Measurements from ENCODE around the gene ASL. TPM values are rescaled to one million over a fixed set of nuclear protein-coding genes. Genes with fewer than 3 reads are reported as not detected.

The ASL gene
- total and polyA plus RNA-seq, 4 donors, result 60.3 to 272 (median 252) TPM

DNA sequence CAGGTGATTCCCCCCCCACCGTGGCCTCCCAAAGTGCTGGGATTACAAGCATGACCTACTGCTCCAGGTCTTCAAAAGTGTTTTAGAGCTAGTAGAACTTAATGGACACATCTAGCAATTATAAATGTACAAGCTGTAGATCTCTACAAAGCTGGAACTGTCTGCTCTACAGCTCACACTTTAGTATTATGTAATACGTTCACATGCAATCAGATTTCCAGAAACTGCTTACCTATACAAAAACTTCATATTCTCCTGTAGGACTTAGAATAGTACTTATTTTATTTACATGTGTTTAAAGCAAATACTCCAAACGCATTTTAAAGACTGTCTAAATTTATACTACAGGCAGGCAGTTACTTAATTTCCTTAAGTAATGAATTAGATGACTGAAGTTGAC is 39.2 kb upstream of the ASL start (continued):
- TF ChIP-seq, protein P1, sequence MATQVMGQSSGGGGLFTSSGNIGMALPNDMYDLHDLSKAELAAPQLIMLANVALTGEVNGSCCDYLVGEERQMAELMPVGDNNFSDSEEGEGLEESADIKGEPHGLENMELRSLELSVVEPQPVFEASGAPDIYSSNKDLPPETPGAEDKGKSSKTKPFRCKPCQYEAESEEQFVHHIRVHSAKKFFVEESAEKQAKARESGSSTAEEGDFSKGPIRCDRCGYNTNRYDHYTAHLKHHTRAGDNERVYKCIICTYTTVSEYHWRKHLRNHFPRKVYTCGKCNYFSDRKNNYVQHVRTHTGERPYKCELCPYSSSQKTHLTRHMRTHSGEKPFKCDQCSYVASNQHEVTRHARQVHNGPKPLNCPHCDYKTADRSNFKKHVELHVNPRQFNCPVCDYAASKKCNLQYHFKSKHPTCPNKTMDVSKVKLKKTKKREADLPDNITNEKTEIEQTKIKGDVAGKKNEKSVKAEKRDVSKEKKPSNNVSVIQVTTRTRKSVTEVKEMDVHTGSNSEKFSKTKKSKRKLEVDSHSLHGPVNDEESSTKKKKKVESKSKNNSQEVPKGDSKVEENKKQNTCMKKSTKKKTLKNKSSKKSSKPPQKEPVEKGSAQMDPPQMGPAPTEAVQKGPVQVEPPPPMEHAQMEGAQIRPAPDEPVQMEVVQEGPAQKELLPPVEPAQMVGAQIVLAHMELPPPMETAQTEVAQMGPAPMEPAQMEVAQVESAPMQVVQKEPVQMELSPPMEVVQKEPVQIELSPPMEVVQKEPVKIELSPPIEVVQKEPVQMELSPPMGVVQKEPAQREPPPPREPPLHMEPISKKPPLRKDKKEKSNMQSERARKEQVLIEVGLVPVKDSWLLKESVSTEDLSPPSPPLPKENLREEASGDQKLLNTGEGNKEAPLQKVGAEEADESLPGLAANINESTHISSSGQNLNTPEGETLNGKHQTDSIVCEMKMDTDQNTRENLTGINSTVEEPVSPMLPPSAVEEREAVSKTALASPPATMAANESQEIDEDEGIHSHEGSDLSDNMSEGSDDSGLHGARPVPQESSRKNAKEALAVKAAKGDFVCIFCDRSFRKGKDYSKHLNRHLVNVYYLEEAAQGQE (IDR thresholded peaks at IDR 0.05), result no peak
- TF ChIP-seq GABPA (IDR thresholded peaks at IDR 0.05 in 1 of 2, conservative IDR thresholded peaks at IDR 0.05 in 1 of 2) (no peak), JUND (IDR thresholded peaks at IDR 0.05) (no peak), NR2F2 (IDR thresholded peaks at IDR 0.05) (no peak), EGR1 (IDR thresholded peaks at IDR 0.05; ENCODE audit: low read depth in 2 of 2) (no peak)

DNA sequence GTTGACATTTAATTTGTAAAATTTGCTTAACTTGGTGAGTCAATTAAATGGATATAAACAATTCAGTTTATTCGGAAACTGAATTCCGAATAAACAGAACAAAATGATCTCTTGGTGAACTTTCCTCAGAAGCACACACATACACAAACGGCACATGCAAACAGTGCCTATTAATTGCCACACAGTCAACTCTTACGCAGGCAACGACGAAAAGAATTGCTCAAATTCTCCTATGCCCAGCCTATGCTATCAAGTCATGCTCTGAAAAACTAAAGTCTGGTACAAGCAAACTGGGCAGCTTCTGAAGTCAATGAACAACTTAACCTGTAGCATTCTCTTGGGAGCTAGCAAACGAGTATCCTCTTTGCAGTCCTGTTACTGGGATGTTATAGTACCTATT is 38.8 kb upstream of the ASL start:
- H3K4me3 ChIP-seq (ENCODE audit: low read depth in 1 of 3, low read length in 3 of 3), result no peak overlapping the region
- H3K27ac ChIP-seq (ENCODE audit: low read depth in 1 of 2, low read length in 2 of 2), result peak overlapping the region; percentile 67 to 86
- H3K4me1 ChIP-seq (ENCODE audit: control insufficient read depth in 4 of 4, insufficient read depth in 4 of 4, low read length in 3 of 4), result peaks cover 9 to 47% (median 17%) of the 10 kb centered on the region in 4 donors
- 36% methylated on average over 7 of the region's 7 CpGs for WGBS
- no peaks in the 10 kb centered on the region for H3K36me3 ChIP-seq (ENCODE audit: control insufficient read depth in 4 of 4, insufficient read depth in 3 of 4, low read depth in 1 of 4, low read length in 3 of 4)
- no peaks in the 10 kb centered on the region for H3K27me3 ChIP-seq (ENCODE audit: control insufficient read depth in 4 of 4, insufficient read depth in 4 of 4, low read length in 3 of 4)
- peak; percentile 21 for TF ChIP-seq FOXA1 (IDR thresholded peaks at IDR 0.05)
- peak; percentile 48 for TF ChIP-seq HNF4G (IDR thresholded peaks at IDR 0.05)
- TF ChIP-seq EGR1 (IDR thresholded peaks at IDR 0.05; ENCODE audit: low read depth in 2 of 2), result peak in 1 of 2 donors; percentile 78
- TF ChIP-seq FOXA2 (IDR thresholded peaks at IDR 0.05), result peak; percentile 71
- TF ChIP-seq SP1 (IDR thresholded peaks at IDR 0.05), result peak; percentile 94
- TF ChIP-seq, protein P2, sequence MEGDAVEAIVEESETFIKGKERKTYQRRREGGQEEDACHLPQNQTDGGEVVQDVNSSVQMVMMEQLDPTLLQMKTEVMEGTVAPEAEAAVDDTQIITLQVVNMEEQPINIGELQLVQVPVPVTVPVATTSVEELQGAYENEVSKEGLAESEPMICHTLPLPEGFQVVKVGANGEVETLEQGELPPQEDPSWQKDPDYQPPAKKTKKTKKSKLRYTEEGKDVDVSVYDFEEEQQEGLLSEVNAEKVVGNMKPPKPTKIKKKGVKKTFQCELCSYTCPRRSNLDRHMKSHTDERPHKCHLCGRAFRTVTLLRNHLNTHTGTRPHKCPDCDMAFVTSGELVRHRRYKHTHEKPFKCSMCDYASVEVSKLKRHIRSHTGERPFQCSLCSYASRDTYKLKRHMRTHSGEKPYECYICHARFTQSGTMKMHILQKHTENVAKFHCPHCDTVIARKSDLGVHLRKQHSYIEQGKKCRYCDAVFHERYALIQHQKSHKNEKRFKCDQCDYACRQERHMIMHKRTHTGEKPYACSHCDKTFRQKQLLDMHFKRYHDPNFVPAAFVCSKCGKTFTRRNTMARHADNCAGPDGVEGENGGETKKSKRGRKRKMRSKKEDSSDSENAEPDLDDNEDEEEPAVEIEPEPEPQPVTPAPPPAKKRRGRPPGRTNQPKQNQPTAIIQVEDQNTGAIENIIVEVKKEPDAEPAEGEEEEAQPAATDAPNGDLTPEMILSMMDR (IDR thresholded peaks at IDR 0.05; ENCODE audit: low read depth, low read length, missing input control), result no peak
- TF ChIP-seq TAF1 (conservative IDR thresholded peaks at IDR 0.05), result peak; percentile 49
- TF ChIP-seq, protein P3, sequence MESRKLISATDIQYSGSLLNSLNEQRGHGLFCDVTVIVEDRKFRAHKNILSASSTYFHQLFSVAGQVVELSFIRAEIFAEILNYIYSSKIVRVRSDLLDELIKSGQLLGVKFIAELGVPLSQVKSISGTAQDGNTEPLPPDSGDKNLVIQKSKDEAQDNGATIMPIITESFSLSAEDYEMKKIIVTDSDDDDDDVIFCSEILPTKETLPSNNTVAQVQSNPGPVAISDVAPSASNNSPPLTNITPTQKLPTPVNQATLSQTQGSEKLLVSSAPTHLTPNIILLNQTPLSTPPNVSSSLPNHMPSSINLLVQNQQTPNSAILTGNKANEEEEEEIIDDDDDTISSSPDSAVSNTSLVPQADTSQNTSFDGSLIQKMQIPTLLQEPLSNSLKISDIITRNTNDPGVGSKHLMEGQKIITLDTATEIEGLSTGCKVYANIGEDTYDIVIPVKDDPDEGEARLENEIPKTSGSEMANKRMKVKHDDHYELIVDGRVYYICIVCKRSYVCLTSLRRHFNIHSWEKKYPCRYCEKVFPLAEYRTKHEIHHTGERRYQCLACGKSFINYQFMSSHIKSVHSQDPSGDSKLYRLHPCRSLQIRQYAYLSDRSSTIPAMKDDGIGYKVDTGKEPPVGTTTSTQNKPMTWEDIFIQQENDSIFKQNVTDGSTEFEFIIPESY (IDR thresholded peaks at IDR 0.05), result peak; percentile 74
- TF ChIP-seq HNF4A (conservative IDR thresholded peaks at IDR 0.05), result peak; percentile 77 to 84
- peak; percentile 75 for TF ChIP-seq YY1 (IDR thresholded peaks at IDR 0.05)
- TF ChIP-seq, protein P1 (IDR thresholded peaks at IDR 0.05), result peak; percentile 86
- TF ChIP-seq GABPA (IDR thresholded peaks at IDR 0.05 in 1 of 2, conservative IDR thresholded peaks at IDR 0.05 in 1 of 2), result peak in 1 of 2 donors; percentile 29
- TF ChIP-seq, protein P4, sequence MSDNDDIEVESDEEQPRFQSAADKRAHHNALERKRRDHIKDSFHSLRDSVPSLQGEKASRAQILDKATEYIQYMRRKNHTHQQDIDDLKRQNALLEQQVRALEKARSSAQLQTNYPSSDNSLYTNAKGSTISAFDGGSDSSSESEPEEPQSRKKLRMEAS (IDR thresholded peaks at IDR 0.05), result peak; percentile 81
- TF ChIP-seq RXRA (IDR thresholded peaks at IDR 0.05), result peak; percentile 88 to 92
- peak; percentile 24 for TF ChIP-seq NR2F2 (IDR thresholded peaks at IDR 0.05)
- TF ChIP-seq JUND (IDR thresholded peaks at IDR 0.05), result peak; percentile 49 to 94
- TF ChIP-seq, protein P5, sequence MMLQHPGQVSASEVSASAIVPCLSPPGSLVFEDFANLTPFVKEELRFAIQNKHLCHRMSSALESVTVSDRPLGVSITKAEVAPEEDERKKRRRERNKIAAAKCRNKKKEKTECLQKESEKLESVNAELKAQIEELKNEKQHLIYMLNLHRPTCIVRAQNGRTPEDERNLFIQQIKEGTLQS (IDR thresholded peaks at IDR 0.05), result peak; percentile 77
- TF ChIP-seq RAD21 (IDR thresholded peaks at IDR 0.05), result peak; percentile 48 to 58
- peak overlapping the region in 1 of 2 donors; percentile 2 for H3K9ac ChIP-seq (ENCODE audit: low read depth in 1 of 2, low read length in 2 of 2)
- no peaks in the 10 kb centered on the region for H3K9me3 ChIP-seq (ENCODE audit: control insufficient read depth in 4 of 4, low read length in 3 of 4)
- DNase-seq (ENCODE audit: low spot score), result no peak
